ENCODE results near the gene ZNF503.

DNA sequence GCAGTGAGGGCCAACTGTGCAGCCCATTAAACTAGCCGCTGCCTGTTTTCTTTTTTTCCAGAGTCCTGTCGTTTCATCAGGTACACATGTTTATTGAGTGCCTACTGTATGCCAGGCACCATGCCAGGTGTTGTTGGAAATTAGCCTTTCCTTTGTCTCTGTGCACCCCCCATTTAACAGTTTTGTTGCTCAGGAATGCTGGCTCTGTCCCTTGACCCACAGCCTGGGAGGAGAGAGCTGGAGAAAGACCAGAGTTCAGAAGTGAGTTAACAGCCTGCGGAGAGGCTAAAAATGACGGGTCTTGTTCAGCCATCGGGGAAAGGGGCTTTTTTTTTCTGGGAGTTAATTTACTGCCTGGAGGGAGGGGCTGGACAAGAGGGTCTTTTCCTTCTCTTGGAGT, 31.2 kb upstream of the ZNF503 start:
- TF ChIP-seq POLR2A (IDR thresholded peaks at IDR 0.05; ENCODE audit: low read depth, low read length): no peak
- TF ChIP-seq POLR2AphosphoS5 (IDR thresholded peaks at IDR 0.05; ENCODE audit: low read depth, low read length): no peak
- TF ChIP-seq TAF1 (IDR thresholded peaks at IDR 0.05; ENCODE audit: low read depth, low read length): no peak

Measured in GM12891 (cell line).